Measurements from ENCODE around the gene TMEM126B.
"Not testable (repeated sequence)": the region's sequence is repeated elsewhere in the genome, so short reads cannot be mapped to it uniquely, and the experiment has no call there.

The TMEM126B gene

DNA sequence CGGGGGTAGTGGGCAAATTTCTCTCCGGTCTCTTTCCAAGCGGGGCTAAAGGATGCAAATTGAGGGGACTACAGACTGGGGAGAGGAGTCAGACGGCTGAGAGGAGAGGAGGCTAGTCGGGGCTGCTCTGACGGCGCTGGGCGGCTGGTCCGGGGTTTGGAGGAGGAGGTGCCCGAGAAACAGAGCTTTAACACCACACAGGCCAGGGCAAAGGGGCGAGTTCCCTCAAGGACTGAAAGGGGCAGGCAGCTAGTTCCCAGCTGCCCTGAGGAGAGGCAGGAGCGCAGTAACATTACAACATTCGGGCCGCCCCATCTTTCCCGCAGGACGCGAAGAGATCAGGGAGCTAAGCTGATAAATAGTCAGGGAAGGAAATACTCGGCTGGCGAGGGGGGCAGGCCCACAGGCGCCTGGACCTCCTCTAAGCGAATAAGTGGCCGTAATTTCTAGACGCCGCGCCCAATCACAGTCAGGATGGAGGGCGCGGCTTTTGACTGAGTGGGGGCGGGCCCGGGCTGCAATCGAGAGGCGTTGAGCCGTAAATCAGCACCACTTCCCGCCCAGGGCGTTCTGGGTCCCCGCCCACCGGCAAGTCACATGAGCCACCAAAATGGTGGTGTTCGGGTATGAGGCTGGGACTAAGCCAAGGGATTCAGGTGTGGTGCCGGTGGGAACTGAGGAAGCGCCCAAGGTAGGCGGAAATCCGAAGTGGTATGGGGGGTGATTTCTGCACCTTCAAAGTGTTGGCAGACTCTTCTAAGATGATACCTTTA, at the start of gene TMEM126B:
Gene TMEM126B, plus strand, starts transcription at position 596 of the 773 bp plus-strand sequence. Its CDS starts 15 bp downstream, at position 611.
- FAIRE-seq: peak; percentile 99

DNA sequence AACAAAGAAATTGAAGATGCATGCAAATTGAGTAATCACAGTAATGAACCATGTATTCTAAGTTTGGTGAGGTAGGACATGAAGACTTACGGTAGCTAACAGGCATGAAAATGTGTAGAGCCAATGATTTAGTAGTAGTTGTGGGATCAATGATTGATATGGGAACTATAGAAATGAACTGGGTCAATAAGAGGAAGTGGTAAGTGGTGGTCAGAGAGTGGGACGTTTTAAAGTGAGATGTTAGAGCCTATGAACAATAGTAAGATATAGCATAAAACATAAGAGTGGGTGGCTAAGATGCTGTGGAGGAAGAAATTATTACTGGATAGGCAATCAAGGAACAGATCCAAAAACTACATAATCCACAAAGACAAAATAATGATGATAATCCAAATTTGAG, 46.3 kb upstream of the TMEM126B start:
- no peak for FAIRE-seq

DNA sequence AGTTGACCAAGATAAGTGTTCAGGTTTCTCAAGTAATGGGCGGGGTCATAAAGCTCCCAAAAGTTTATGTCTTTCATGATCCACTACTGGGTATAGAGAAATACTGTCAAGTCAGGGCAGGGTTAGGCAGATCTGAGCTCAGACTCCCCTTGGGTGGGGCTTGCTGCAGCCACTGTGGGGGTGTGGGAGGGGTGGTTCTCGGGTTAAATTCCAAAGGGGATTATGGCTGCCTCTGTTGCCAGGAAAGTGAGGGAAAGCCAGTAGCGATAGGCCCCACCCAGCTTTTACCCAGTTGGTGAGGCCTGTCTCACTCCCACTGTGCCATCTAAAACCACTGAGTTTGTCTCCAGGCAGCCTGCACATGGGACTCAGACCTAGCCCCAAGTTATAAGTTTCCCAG, 39.0 kb upstream of the TMEM126B start:
- FAIRE-seq: no peak

DNA sequence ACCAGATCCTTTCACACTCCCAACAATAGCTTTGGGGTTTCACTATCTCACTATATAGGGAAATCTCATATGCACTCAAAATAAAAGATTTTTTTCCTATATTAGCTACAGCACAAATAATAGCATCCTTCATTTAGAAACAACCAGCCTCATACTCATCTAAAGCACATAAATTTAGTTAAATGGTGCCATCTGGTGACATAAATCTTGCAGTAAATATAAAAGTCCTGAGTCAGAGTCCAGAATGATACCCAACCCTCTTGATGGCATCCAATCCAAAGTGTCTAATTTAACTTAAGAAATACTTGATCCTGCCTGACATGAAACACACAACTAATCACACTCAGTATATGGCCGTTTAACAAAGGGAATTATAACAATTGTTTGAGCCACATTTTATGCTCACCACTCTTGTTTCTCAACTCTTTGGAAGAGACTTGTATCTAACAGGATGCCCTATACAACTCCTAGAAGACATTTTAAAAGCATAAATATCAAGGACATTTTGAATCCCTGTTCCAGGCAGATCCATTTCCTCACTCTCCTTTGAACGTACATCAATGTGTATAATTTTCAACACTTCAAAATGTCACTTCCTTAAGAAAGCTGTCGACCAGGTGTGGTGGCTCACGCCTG, 37.4 kb upstream of the TMEM126B start:
- FAIRE-seq: peak; percentile 78

DNA sequence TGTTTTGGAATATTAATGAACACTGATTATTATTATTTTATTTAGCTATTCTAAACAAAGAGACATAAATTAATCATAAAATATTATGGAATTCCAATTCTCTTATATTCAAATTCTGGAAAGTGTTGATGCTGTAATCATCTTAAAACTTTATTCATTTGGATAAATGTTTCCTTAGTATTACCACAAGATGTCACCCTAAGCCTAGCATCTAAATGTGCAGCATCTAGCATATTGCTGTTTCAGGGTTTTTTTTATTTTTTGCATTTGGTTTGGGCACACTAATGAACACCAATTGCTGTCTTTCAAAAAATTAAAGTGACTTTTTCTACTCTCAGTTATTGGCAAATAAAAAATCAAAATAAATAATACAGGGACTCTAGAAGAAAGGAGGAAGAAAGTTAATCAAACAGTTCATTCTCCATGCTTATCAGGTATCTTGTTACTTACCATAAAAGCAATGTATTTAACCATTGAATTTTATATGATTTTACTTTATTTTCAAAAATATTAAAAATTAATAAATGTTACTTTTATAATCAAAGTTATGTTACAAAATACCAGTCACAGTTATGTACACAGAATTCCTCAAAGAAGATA, 33.0 kb upstream of the TMEM126B start:
- peak; percentile 98 for FAIRE-seq

DNA sequence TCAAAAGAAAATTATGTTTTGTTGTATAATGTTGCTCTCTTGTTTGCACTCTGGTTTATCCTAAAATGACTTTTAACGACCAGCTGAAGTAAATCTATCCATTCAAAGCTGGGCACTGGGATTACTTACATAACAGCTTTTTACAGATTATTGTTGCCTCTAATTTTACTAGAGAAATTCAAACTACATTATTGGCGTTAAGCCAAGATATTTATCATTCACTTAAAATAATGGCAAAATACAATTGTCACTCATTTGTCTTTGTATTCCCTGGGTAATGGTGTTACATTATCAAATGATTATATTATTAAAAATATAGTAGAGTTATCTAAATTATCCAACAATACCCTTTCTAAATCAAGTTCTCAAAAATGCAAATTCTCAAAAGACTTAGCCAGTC, 31.5 kb upstream of the TMEM126B start:
- no peak for FAIRE-seq

DNA sequence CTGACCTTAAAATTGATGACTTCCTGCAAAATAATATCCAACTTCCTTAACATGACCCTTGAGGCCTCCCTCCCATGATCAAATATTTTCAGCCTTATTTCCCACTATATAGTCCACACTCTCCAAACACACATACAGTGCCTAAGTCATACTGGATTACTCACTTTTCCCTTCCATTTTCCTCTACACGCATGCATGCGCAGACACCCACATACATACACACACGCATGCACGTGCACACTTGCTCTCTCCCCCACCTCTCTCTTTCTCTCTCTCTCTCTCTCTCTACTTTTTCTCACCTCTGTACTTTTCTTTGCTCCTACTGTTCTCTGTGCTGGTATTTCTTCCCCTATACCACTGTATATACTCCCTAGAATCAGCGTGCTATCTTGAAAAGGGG, 29.3 kb upstream of the TMEM126B start:
- no peak for FAIRE-seq

DNA sequence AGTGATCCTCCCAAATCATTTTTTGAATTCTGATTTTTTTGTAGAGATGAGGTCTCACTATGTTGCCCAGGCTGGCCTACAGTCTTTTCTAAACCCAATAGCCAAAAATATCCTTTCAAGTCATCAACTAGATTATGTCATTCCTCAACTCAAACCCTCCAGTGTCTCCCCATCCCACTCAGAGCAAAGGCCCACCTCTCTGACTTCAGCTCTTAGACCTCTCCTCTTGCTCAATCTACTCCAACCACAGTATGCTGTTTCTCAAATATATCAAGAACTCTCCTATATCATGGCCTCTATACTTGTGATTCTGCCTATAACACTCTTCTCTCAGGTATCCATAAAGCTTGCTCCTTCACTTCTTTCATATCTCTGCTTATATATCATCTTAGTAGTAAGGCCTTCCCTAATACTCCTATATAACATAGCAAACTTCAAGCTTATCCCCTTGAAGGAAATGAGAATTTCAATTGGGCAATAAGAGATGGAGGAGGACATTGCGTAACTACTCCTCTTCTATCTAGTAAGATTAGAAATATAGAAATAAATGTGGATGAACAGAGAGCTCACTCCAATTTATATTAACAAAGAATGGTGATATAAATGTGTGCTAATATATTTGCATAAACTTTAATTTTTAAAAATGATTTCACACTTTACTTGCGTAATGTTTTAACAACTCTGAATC, 25.7 kb upstream of the TMEM126B start:
- FAIRE-seq: no peak

DNA sequence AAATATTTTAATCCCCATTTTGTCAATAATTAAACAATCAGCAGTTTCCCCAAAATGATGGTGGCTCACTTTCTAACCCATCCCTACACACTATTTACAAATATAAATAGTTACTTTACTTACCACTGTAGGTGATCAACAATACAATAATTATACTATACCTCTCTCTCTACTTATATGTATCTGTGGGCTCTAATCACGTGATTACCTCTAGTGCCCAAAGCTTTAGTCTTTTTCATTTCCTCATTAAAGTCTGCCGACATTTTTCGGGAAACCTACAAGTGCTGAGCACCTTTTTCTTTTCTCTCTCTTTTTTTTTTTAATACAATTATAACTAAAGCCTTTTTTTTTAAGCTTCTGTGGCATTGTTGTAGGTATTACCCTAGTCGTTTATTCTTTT, 25.2 kb upstream of the TMEM126B start:
- FAIRE-seq: no peak

DNA sequence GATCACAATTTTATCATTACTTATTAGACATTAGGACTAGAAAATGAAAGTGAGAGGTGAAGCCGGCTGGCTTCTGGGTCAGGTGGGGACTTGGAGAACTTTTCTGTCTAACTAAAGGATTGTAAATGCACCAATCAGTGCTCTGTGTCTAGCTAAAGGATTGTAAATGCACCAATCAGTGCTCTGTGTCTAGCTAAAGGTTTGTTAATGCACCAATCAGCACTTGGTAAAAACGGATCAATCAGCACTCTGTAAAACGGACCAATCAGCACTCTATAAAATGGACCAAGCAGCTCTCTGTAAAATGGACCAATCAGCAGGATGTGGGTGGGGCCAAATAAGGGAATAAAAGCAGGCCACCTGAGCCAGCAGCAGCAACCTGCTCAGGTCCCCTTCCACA, 22.2 kb upstream of the TMEM126B start:
- not testable (repeated sequence) for FAIRE-seq

DNA sequence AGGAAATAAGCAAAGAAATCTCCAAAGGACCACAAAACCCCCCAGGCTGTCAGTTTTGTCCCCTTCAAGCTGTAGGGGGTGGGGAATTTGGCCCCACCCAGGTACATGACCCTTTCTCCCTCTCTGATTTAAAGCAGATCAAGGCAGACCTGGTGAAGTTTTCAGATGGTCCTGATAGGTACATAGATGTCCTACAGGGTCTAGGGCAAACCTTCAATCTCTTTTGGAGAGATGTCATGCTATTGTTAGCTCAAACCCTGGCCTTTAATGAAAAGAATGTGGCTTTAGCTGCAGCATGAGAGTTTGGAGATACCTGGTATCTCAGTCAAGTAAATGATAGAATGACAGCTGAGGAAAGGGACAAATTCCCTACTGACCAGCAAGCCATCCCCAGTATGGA, 19.8 kb upstream of the TMEM126B start:
- not testable (repeated sequence) for FAIRE-seq

DNA sequence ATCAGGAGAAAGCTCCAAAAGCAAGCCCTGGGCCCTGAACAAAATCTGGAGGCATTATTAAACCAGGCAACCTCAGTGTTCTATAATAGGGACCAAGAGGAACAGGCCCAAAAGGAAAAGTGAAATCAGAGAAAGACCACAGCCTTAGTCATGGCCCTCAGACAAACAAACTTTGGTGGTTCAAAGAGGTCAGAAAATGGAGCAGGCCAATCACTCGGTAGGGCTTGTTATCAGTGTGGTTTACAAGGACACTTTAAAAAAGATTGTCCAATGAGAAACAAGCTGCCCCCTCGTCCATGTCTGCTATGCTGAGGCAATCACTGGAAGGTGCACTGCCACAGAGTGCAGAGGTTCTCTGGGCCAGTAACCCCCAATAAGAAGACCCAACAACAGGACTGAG, 19.1 kb upstream of the TMEM126B start:
- FAIRE-seq: not testable (repeated sequence)

DNA sequence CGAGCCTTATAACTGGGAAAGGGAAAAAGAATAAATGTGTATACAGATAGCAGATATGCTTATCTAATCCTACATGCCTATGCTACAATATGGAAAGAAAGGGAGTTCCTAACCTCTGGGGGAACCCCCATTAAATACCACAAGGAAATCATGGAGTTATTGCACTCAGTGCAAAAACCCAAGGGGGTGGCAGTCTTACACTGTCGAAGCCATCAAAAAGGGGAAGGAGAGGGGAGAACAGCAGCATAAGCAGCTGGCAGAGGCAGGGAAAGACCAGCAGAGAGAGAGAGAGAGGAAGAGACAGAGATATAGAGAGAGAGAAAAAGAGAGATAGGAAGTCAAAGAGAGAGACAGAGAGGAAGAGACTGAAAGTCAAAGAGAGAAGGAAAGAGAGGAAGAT, 16.8 kb upstream of the TMEM126B start:
- FAIRE-seq: not testable (repeated sequence)

DNA sequence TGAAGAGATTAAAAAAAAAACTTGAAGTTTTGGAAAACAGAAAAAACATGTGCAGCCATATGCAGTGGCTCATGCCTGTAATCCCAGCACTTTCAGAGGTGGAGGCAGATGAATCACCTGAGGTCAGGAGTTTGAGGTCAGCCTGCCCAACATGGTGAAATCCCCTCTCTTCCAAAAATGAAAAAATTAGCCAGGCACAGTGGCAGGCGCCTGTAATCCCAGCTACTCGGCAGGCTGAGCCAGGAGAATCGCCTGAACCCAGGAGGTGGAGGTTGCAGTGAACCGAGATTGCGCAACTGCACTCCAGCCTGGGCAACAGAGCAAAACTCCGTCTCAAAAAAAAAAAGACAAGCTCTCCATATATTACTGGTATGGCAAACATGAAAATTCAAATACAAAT, 8.9 kb upstream of the TMEM126B start:
- no peak for FAIRE-seq

DNA sequence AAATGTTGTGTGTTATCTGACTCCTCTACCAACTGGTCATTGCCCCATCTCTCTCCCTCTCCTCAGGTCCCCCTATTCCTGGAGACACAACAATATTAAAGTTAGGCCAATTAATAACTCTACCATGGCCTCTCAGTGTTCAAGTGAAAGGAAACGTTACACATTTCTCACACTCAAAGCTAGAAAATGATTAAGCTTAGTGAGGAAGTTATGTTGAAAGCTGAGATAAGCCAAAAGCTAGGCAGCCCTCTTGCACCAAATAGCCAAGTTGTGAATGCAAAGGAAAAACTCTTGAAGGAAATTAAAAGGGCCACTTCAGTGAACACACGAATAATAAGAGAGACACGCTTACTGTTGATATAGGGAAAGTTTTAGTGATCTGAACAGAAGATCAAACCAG, 8.1 kb upstream of the TMEM126B start:
- FAIRE-seq: no peak

DNA sequence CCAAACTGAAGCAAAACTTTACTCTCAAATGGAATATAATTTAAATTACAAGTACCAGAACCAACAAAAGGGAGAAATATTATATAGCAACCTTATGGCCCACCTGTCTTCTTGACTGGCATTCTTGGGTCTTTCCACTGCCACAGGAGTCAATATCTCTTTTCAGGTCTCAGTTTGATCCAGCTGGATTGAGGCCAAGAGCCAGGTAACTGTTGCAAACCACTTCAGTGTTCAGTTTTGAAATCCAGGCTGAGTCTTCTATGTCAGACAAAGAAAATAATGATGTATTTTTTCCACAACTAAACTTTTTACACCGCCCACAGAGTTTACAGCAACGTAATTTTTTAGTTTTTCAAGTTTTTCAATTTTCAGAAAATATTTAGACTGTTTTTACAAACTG, 1.9 kb upstream of the TMEM126B start:
- no peak for FAIRE-seq

DNA sequence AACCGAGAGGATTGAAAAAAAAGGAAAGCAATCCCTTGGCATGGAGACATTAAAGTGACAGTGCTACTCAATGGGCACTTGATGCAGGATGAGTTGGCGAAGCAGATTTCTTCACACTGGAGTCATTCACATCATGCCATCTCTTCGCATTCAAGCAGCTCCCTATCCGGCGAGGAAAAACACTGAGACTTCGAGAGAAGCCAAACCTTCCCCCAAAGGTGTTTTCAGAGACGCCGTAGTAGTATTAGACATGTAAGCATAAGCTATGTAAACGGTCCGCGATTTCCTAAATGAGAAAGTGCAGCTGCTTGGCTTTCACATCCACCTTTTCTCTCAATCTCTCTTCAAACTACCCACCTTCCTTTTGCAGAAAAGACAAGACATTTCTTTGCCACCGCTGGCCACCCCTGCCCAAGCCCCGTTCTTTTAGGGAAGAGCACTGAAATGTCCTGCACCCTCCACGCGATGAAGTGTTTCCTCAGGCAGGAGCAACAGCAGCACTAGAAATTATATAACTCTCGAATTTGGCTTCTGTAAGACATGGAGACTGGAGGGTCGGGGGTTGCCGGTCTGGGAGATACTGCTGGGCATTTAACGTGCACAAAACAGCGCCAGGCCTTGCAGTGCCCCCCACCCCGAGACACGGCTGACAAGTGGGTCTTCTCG, 928 bp upstream of the TMEM126B start, which contains the start of gene DLG2:
Gene DLG2, minus strand, starts transcription at position 13 of the 666 bp plus-strand sequence.
- no peak for FAIRE-seq

DNA sequence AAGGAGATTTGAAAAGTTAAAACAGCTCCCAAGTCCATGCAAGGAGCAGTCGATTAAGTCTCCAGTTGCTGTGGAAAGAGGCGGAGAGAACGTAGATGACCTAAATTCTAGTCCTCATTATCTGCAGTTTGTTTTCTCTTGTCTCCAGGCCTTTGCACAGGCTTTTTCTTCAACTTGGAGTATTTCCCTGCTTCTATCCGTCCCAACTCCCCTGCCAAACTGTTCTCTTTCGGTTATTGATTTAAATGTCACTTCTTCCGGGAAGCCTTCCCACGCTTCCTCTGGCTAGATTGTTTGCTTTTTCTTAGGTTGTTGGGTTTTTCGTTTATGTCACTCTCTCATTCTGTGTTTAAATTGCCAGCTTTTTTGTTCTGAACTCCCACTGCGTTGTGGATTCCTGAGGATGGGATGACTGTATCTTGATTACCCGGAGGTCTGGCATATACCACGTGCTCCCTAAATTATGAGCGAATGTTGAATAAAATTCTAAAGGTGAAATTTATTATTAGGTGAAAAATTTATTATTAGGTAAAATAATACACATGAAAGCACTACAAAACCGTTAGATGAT, 463 bp downstream of the TMEM126B start:
- no peak for FAIRE-seq

DNA sequence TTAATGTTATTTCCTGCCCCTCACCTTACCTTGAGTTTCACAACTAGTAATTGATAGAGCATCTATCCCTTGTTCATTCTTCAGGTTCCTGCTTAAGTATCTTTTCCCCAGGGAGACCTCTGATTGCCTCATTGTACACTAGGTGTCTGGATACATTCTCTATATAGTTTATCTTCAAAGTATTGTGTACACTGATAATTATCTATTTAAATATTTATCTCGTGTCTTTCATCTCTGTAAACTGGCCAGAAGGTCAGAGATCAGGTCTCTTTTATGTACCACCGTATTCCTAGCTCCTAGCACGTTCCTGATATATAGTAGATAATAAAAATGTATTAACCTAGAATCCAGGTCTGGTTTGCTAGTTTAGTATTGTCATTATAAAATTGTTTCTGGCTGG, 6.4 kb downstream of the TMEM126B start:
- FAIRE-seq: no peak

DNA sequence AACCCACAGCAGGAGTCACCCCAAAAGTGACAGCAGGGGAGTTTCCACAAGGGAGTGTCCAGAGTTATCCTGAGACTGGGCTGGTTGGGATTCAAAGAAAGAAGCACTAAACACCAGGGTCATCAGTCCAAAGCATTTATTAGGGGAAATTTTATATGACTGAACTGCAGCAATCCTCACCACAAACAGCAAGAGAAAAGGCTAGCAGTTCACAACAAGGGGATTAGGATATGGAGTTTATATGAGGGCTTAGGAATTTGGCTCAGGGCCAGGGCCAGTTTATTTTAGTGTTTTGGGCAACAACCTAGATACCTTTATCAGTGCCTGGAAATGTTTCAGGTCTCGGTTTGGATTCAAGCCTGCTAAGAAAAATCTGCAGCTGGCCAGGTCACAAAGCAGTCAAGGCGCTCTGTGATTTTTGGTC, 14.8 kb downstream of the TMEM126B start:
- FAIRE-seq: no peak

DNA sequence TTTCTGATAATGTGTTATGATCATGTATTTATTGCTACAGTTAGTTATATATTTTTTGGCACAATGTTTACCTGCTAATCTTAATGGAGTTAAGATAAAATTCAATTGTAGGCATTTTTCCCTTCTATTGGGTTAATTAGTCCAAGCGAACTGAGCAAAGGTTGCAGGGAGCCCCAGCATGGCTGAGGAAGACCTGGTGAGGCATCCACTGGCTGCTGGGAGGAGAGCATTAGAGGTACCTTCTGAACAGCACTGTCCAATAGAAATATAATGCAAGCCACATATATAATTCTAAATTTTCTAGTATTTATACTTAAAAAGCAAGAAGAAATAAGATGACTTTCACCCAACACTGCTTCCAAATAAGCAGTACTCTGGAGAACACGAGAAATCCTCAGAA, 18.7 kb downstream of the TMEM126B start:
- FAIRE-seq: no peak

DNA sequence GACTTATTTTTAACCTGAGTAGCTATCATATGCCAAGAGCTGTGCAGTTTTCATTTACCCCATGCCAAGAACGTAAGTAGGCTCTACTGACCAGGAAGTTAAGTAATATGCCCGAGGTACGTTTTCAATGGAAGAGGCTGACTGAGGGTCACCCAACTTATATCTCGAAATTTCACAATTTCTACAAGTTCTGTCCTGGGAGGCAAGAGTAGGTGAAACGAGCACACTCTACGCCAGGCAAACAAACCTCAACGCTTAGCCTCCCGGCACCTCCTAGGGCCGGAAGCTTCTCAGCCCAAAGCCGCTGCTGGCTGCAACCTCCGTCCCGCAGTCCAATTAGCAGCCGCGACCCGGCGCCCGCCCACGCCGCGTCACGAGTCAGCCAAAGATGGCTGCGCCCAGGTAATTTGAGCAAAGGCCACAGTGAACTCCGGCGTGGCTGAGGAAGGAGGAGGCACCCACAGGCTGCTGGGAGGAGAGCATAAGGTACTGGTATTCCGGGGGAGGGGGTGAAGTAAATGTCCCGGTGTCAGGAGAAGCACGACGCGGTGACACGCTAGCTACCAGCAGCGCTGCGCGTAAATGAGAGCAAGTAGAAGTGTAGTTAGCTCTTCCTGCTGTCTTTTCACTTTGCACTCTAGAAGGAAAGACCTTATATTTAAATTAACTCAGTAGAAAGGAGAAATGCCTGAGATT, 19.4 kb downstream of the TMEM126B start, which contains the start of gene TMEM126A:
Gene TMEM126A, plus strand, starts transcription at position 364 of the 696 bp plus-strand sequence. CDS start 2,289 bp downstream, outside the sequence.
- FAIRE-seq: peak; percentile 53
